ENCODE results near the gene CDC42EP5. TPM values are rescaled to one million over a fixed set of nuclear protein-coding genes. Genes with fewer than 3 reads are reported as not detected.

The CDC42EP5 gene
- total RNA-seq, 1 donor from 2014 or later: 8.7 TPM

DNA sequence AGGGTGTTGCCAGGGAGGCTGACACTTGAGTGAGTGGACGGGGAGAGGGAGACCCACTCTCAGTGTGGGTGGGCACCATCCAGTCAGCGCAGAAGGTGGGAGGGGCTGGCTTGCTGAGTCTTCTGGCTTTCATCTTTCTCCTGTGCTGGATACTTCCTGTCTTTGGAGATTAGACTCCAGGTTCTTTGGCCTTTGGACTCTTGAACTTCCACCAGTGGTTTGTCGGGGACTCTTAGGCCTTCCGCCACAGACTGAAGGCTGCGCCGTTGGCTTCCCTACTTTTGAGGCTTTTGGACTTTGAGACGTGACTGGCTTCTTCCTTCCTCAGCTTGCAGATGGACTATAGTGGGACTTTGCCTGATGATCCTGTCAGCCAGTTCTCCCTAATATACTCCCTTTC is 28.4 kb downstream of the CDC42EP5 start:
- Histone ChIP-seq H3K27me3 (ENCODE audit: low read depth) (no peaks in the 10 kb centered on the region), H3K27ac (replicated peaks) (no peak overlapping the region), H3K4me3 (no peak overlapping the region), H3K4me1 (peaks cover 36% of the 10 kb centered on the region), H3K36me3 (peaks cover 38% of the 10 kb centered on the region), H3K9me3 (replicated peaks) (no peaks in the 10 kb centered on the region)
- no peak for DNase-seq
- intact Hi-C loops (cut with micrococcal nuclease): no loop called here
- TF ChIP-seq, protein P1, sequence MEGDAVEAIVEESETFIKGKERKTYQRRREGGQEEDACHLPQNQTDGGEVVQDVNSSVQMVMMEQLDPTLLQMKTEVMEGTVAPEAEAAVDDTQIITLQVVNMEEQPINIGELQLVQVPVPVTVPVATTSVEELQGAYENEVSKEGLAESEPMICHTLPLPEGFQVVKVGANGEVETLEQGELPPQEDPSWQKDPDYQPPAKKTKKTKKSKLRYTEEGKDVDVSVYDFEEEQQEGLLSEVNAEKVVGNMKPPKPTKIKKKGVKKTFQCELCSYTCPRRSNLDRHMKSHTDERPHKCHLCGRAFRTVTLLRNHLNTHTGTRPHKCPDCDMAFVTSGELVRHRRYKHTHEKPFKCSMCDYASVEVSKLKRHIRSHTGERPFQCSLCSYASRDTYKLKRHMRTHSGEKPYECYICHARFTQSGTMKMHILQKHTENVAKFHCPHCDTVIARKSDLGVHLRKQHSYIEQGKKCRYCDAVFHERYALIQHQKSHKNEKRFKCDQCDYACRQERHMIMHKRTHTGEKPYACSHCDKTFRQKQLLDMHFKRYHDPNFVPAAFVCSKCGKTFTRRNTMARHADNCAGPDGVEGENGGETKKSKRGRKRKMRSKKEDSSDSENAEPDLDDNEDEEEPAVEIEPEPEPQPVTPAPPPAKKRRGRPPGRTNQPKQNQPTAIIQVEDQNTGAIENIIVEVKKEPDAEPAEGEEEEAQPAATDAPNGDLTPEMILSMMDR (IDR thresholded peaks at IDR 0.05; ENCODE audit: borderline replicate concordance): no peak

DNA sequence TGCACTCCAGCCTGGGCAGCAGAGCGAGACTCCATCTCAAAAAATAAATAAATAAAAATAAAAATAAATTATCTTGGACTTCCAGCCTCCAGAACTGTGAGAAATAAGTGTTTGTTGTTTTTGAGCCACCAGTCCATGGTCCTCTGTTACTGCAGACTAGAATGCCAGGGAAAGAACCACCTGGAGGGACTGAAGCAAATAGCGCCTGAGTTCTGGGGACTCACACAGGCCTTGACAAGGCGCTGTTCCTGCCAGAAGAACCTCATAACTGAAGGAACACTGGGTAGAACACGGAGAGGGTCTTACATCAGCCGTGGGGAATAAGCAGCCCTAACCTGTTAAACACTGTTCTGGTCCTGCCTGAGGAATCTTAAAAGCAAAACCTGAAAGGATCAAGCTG is 32.5 kb downstream of the CDC42EP5 start:
- Histone ChIP-seq H3K9me3 (replicated peaks) (no peaks in the 10 kb centered on the region), H3K36me3 (peaks cover 30% of the 10 kb centered on the region), H3K27me3 (ENCODE audit: low read depth) (no peaks in the 10 kb centered on the region), H3K27ac (replicated peaks) (no peak overlapping the region), H3K4me1 (peaks cover 25% of the 10 kb centered on the region), H3K4me3 (no peak overlapping the region)
- TF ChIP-seq, protein P1 (IDR thresholded peaks at IDR 0.05; ENCODE audit: borderline replicate concordance): no peak
- DNase-seq: no peak
- intact Hi-C loops (cut with micrococcal nuclease): no loop called here

DNA sequence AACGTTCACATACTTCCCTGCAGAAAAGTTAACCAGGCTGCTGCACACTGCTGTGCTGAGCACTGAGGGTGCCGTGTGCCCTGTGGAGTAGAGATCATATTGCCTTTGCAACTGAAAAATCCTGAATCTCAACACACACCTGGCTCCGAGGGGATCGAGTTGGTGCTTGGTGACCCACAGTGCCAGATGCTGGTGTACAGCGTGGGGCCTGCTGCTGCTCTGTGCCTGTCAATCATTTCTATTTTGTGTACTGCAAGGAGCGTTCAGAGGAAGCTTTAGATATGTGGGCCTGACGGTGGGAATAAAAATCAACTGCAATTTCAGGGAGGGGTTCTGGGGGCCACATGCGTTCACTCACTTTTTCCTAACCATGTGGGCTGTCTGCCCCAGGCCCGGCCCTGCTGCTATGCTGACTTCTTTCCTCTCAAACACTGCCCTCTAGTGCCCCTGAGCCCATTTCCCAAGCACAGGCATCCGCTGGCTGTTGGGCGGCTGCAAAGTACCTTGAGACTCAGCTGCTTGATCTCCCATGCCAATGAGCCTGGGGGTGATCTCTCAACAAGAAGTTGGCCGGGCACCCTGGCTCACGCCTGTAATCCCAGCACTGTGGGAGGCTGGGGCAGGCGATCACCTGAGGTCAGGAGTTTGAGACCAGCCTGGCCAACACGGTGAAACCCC is 33.8 kb downstream of the CDC42EP5 start:
- TF ChIP-seq, protein P1 (IDR thresholded peaks at IDR 0.05; ENCODE audit: borderline replicate concordance): peak; percentile 44
- no peak overlapping the region for H3K27ac ChIP-seq (replicated peaks)
- intact Hi-C loops (cut with micrococcal nuclease): no loop called here
- DNase-seq: no peak
- peaks cover 17% of the 10 kb centered on the region for H3K36me3 ChIP-seq
- no peaks in the 10 kb centered on the region for H3K9me3 ChIP-seq (replicated peaks)
- H3K4me1 ChIP-seq: peaks cover 38% of the 10 kb centered on the region
- H3K27me3 ChIP-seq (ENCODE audit: low read depth): no peaks in the 10 kb centered on the region
- H3K4me3 ChIP-seq: no peak overlapping the region

DNA sequence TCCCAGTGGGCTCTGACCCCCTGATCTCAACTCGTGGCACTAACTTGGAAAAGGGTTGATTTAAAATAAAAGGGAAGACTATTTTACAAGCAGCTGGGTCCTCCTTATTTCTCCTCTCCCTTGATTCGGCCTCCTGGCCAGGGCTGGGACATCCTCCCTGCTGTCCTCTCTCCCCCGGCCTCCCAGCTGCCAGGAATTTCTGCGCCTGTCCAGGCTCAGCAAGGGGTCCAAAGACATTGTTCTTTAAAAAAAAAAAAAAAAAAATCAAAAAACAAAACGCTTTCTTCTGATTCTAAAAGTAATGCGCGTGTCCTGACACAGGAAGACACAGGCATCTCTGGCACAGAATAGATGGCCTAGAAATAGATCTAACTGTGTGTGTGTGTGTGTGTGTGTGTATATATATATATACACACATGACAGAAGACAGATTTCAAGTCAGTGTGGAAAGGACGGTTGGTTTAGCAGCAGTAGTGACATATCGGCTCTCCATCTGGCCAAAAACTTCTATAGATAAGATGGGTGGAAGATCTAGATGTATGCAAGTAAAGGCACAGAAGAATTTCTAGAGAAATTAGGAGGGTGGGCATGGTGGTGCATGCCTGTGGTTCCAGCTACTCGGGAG is 36.4 kb downstream of the CDC42EP5 start:
- Histone ChIP-seq H3K27me3 (ENCODE audit: low read depth) (peaks cover 20% of the 10 kb centered on the region), H3K36me3 (no peaks in the 10 kb centered on the region), H3K4me3 (no peak overlapping the region), H3K4me1 (peaks cover 42% of the 10 kb centered on the region), H3K9me3 (replicated peaks) (no peaks in the 10 kb centered on the region), H3K27ac (replicated peaks) (peak overlapping the region; percentile 27)
- TF ChIP-seq, protein P1 (IDR thresholded peaks at IDR 0.05; ENCODE audit: borderline replicate concordance): no peak
- intact Hi-C loops (cut with micrococcal nuclease): no loop called here
- DNase-seq: no peak

DNA sequence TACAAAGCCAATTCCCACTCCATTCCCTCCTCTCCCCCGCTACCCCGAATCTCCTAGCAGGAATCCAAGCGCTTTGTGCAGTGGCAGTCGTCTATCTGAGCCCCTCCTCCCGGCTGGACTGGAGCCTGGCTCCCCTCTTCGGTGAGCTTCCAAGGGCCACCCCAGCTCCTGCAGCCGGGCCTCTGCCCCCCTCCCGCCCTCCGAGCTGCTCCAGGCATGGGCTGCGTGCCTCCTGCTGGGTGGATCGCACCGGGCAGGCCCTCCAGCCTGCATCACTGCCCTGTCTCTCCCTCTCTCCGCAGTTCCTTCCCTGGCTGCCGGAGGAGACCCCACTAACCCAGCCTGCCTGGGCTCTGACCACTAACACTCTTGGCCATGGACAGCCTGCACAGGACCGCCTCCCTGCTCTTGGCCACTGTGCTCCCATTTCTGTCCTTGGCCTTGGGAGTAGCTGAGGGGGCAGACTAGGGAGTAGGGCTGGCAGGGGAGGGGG is 37.0 kb downstream of the CDC42EP5 start:
- no peak for DNase-seq

More for the DNA sequence above, 37.0 kb downstream of the CDC42EP5 start:
- H3K27ac ChIP-seq (replicated peaks): peak overlapping the region; percentile 27
- H3K4me3 ChIP-seq: no peak overlapping the region
- H3K27me3 ChIP-seq (ENCODE audit: low read depth): peaks cover 27% of the 10 kb centered on the region
- intact Hi-C loops (cut with micrococcal nuclease): no loop called here
- TF ChIP-seq, protein P1 (IDR thresholded peaks at IDR 0.05; ENCODE audit: borderline replicate concordance): peak; percentile 12
- H3K9me3 ChIP-seq (replicated peaks): no peaks in the 10 kb centered on the region
- H3K4me1 ChIP-seq: peaks cover 49% of the 10 kb centered on the region
- H3K36me3 ChIP-seq: no peaks in the 10 kb centered on the region

Data from left ventricle myocardium inferior (tissue), 1 donor.